Activated naive CD8-positive, alpha-beta T cell treated with anti-CD3 and anti-CD28 coated beads, Interleukin-2, amount 50 U/mL, for 16 hours (primary cell): ENCODE data around the gene EDEM3.
"Not testable (repeated sequence)": the region's sequence is repeated elsewhere in the genome, so short reads cannot be mapped to it uniquely, and the experiment has no call there.

Experiments
- DNase-seq: peaks from one replicate; pipeline ENCODE4 v3.0.0-alpha.2; 2020; ENCODE audit warnings: low read depth, low spot score

The EDEM3 gene

GRCh38 chr1:184769241-184769640 is 14.6 kb upstream of the EDEM3 start:
- DNase-seq = no peak

- DNase-seq = no peak
Measured at GRCh38 chr1:184768467-184768866, 13.8 kb upstream of the EDEM3 start.

- no peak for DNase-seq
Measured at GRCh38 chr1:184767591-184767990, 12.9 kb upstream of the EDEM3 start.

GRCh38 chr1:184764483-184764882 is 9.8 kb upstream of the EDEM3 start:
- no peak for DNase-seq

- not testable (repeated sequence) for DNase-seq
Measured at GRCh38 chr1:184763520-184763919, 8.9 kb upstream of the EDEM3 start.

- DNase-seq = no peak
Measured at GRCh38 chr1:184761969-184762485, 7.4 kb upstream of the EDEM3 start.

GRCh38 chr1:184759651-184760050 is 5.0 kb upstream of the EDEM3 start:
- DNase-seq = no peak

GRCh38 chr1:184759112-184759511 is 4.5 kb upstream of the EDEM3 start:
- no peak for DNase-seq

GRCh38 chr1:184757891-184758290 is 3.2 kb upstream of the EDEM3 start:
- no peak for DNase-seq

GRCh38 chr1:184757406-184757805 is 2.7 kb upstream of the EDEM3 start:
- DNase-seq = no peak

- no peak for DNase-seq
Measured at GRCh38 chr1:184755226-184756065, 788 bp upstream of the EDEM3 start.

GRCh38 chr1:184753608-184754475 is 816 bp downstream of the EDEM3 start:
- no peak for DNase-seq

- DNase-seq = no peak
Measured at GRCh38 chr1:184753117-184753516, 1.5 kb downstream of the EDEM3 start.

GRCh38 chr1:184752656-184753055 is 2.0 kb downstream of the EDEM3 start:
- DNase-seq = no peak

GRCh38 chr1:184748740-184749139 is 5.9 kb downstream of the EDEM3 start:
- DNase-seq = no peak

- DNase-seq = no peak
Measured at GRCh38 chr1:184747089-184747955, 7.3 kb downstream of the EDEM3 start.

- DNase-seq = no peak
Measured at GRCh38 chr1:184745929-184746638, 8.6 kb downstream of the EDEM3 start.

- no peak for DNase-seq
Measured at GRCh38 chr1:184745110-184745509, 9.5 kb downstream of the EDEM3 start.

- DNase-seq = no peak
Measured at GRCh38 chr1:184743062-184743756, 11.4 kb downstream of the EDEM3 start.

- no peak for DNase-seq
Measured at GRCh38 chr1:184740344-184740743, 14.3 kb downstream of the EDEM3 start.
